GM18520 (cell line): ENCODE measurements around the gene PHACTR1.
"Not testable (repeated sequence)": the region's sequence is repeated elsewhere in the genome, so short reads cannot be mapped to it uniquely, and the experiment has no call there.

Experiments used
- ATAC-seq: cut with Tn5 transposase; IDR thresholded peaks from one replicate; pipeline ENCODE4 v1.9.1; 2021; ENCODE audit not compliant: unreplicated experiment

The PHACTR1 gene

GRCh38 chr6:12748815-12749521 lies 32.4 kb downstream of the PHACTR1 start:
- no peak for ATAC-seq

GRCh38 chr6:12749531-12750379 lies 33.2 kb downstream of the PHACTR1 start:
- no peak for ATAC-seq

- no peak for ATAC-seq
These were observed 33.8 kb downstream of the PHACTR1 start for GRCh38 chr6:12750416-12750815.

GRCh38 chr6:12751694-12752325 lies 35.2 kb downstream of the PHACTR1 start:
- ATAC-seq, result no peak

GRCh38 chr6:12753036-12753435 lies 36.5 kb downstream of the PHACTR1 start:
- ATAC-seq, result no peak

GRCh38 chr6:12760226-12760625 lies 43.7 kb downstream of the PHACTR1 start:
- ATAC-seq, result no peak

- ATAC-seq, result no peak
These were observed 44.3 kb downstream of the PHACTR1 start for GRCh38 chr6:12760911-12761310.

- no peak for ATAC-seq
These were observed 45.0 kb downstream of the PHACTR1 start for GRCh38 chr6:12761376-12762115.

GRCh38 chr6:12762731-12763434 lies 46.3 kb downstream of the PHACTR1 start:
- ATAC-seq, result not testable (repeated sequence)

- ATAC-seq, result no peak
These were observed 49.8 kb downstream of the PHACTR1 start for GRCh38 chr6:12766365-12766764.

- ATAC-seq, result no peak
These were observed 50.4 kb downstream of the PHACTR1 start for GRCh38 chr6:12767016-12767415.

GRCh38 chr6:12769556-12770256 lies 53.1 kb downstream of the PHACTR1 start:
- ATAC-seq, result no peak

- ATAC-seq, result no peak
These were observed 55.8 kb downstream of the PHACTR1 start for GRCh38 chr6:12772416-12772815.

- no peak for ATAC-seq
These were observed 59.7 kb downstream of the PHACTR1 start for GRCh38 chr6:12776291-12776690.

- no peak for ATAC-seq
These were observed 63.2 kb downstream of the PHACTR1 start for GRCh38 chr6:12779772-12780171.

GRCh38 chr6:12782136-12782535 lies 65.6 kb downstream of the PHACTR1 start:
- ATAC-seq, result no peak

GRCh38 chr6:12785301-12785700 lies 68.7 kb downstream of the PHACTR1 start:
- ATAC-seq, result no peak

GRCh38 chr6:12785921-12786320 lies 69.4 kb downstream of the PHACTR1 start:
- ATAC-seq, result no peak

- no peak for ATAC-seq
These were observed 74.8 kb downstream of the PHACTR1 start for GRCh38 chr6:12791371-12791770.

GRCh38 chr6:12798326-12798725 lies 81.8 kb downstream of the PHACTR1 start:
- no peak for ATAC-seq
